Measurements from ENCODE around the gene FMO1.

GRCh38 chr1:171219346-171220080 is 28.8 kb upstream of the FMO1 start:
- TF ChIP-seq EZH2 (IDR thresholded peaks at IDR 0.05; ENCODE audit: borderline replicate concordance, low read length), result no peak
- TF ChIP-seq CTCF (IDR thresholded peaks at IDR 0.05; ENCODE audit: low read length), result no peak
